Limb (tissue), 2 donors: ENCODE results near the gene PLPP3.

Source experiments
- DNase-seq, 2 donors: peaks; one replicate each; pipeline ENCODE4 v3.0.0-alpha.2; 2016; ENCODE audit errors: extremely low spot score in 2 of 2

Gene PLPP3

DNA sequence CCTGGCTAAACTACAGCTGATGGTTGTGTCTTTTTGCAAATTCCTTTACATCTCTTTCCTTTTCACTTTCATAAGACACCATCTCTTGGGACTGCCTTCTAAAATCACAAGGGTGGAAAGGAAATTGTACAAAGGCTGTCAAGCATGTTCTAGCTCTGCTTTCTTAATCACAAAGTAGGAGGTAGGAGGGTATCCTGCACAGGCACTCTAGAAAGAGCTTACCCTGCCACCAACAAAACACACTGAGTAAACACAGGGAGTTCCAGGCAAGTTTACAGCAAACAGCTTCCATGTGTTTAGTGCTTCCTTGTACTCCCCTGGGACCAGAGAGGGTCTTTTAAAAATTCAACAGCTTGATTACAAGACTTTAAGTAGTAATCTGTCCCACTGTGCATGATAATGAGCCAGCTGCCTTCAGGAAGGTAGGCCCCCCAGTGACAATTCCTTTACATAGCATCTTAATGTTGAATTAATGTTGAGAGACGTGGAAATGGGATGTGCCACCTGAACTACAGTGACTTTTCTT lies 2.4 kb downstream of the PLPP3 start:
- DNase-seq, result peak in 1 of 2 donors; percentile 62

DNA sequence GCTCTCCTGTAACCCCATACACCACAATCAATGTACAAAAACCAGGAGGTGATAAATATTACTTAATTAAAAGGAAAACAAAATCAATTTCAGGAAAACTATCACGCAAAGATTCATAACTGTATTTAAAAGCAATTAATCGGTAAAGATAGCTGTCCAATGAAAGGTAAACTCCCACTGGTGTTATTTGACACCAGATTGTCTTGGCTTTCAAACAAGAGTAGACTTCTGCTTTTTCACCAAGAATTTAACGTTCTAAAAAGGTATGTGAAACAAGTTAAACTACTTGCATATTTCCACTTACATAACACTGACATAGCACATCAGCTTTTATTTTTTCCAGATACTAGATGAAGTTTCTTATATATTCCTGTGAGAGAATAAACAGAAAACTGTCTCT lies 3.5 kb downstream of the PLPP3 start:
- no peak for DNase-seq

DNA sequence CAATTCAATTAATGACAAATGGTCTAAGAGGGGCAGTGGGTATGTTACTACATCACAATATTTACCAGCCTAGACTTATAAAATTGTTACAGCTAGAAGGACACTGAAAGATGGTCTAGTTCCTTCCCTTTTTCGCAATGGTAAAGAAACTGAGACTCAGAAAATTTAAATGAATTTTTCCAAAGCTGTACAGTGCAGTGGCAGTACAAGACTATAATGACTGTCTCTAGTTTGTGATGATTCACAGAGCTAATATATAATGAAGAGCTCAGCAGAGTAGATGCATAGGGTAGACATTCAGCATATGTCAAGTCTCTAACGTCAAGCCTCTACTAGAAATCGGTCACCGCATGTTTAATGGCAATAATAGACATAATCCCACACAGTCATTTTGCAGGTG lies 4.6 kb downstream of the PLPP3 start:
- DNase-seq, result no peak

DNA sequence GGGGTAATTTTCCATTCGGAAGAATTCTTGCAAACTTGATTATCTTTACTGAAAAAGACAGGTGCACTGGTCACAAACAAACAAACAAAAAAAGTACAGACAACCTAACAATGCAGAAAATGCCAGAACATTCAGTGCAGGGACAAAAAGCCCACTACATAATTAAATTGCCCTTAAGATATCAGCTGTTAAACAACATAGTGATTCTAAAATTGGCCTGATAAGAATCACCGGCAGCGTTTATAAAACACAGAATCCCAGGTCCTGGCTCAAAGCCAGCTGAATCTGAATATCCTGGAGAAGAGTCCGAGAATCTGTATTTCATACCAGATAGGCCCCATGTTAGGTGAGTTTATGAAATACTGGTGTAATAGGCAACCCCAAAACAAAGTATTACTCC lies 6.1 kb downstream of the PLPP3 start:
- no peak for DNase-seq

DNA sequence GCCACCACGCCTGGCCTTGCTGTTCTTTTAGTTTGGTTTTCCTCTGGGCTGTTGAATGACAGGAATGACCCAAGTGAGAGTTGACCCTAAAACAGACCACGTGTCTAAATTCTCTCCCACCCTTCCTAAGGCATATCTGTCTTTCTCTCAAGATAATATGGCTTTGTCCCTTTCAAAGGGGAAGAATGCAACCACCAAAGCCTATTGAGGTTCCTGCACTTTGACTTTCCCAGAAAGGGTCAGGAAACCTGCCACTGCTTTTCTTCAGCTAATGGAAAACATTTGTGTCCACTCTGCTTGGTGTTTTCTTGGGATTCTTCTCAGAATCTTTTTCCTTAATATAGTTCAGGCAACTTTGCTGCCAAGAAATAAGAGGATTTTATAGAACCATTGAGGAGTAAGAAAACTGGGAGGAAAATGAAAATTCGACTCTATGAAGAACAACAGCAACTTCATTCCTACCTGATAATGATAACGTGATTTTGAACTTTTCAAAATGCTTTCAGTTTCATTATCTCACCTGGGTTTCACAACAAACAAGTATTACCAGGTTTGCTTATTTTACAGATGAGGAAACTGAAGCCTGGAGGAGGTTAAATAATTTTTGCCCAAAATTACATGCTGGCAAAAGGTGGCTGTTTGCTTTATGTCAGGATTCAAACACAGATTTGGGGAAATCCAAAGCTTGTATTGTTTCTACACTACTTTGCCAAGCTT lies 6.9 kb downstream of the PLPP3 start:
- DNase-seq, result no peak

DNA sequence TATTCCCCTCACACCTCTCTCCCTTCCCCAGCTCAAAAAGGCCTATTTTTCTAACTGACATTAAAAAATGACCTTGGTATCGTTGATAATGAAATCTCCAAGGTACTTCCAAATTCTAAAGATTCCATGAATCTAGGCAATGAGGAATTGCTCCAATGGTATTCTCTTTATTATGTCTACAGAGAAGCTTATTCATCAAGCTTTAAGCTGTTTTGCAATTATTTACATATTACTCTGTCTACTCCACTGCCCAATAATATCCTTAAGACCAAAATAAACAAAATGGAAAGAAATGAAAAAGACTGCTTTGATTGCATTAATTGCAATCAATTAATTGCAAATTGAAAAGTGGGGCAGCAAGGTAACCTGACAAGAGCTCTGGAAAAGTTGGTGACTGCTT lies 7.9 kb downstream of the PLPP3 start:
- DNase-seq, result no peak

DNA sequence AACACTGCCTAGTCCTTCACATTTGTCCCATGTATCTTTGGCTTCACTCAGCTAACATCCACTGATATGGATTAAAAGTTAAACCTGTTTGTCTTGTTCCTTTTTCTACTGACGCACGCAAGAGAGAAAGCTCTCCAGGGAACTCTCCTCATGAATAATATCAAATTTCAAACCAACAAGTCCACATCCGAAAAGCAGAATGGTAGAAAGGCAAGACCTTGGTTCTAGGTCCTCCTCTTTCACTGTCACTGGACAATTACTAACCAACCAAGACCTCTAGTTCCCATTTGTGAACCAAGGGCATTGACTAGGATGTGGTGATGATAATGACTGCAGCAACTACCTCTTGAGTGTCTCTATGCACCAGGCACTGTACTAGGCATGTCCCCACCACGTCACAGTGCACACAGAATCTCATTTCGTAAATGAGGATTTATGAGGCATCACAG lies 8.4 kb downstream of the PLPP3 start:
- no peak for DNase-seq

DNA sequence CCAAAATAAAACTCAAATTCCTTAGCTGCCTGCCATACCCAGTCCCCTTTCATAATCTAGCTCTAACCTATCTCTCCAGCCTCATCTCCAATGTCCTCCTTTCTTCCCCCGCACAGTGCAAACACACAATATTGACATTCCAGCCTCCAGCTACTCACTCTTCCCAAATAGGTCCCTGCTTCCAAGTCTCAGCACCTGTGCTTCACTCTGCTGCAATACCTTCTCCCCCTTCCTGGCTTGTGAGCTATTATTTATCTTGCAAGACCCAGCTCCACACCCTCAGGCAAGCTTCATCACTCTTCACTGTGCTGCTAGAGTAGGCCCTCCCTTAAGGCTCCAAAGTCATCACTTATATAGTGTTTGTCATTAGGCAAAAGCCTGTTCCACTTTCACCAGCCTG lies 9.7 kb downstream of the PLPP3 start:
- DNase-seq, result no peak

DNA sequence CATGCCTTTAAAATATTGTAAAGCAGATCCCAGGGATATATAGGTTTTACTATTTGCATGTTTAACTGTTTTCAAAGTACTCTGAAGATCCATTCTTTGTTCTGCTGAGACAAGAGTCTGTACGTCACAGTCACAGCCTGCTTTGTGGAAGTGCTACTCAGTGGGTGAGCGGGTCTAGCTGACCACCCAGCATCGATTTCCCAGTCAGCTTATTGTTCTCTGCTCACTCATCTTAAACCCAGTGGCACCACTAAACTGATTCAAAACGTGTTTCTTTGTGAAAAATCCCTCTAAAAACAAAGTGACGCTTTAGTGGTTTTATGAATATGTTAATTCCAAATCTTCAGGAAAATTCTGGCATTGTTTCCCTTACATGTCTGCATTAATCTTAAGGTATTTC lies 12.4 kb downstream of the PLPP3 start:
- no peak for DNase-seq

DNA sequence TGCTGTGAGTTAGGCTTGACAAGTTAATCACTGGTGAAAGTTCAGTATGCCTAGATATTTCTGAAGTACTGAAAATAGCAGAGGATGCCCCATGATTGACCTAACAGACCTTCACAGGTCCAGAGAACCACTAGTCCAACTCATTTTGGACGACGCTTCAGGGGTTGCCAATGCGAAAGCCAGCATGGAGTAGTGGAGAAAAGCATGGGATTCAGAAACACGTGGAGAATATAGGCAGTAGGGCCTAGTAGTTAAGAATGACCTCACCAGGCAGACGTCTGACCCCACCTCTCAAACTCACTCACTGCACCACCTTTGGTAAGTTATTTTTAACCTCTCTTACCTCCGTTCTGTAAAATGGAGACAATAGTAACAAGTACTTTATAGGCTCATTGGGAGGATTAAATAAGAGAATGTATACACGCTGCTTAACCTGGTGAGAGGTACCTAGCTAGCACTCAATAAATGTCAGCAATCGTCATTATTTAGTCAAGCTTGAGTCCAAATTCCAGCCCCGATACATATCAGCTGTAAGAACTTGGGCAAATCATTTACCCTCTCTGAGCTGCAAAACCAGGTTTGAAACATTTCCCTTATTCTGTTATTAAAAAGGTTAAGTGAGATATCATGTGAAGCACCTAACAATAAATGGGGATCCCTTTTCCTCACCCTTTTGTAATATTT lies 13.2 kb downstream of the PLPP3 start:
- no peak for DNase-seq

DNA sequence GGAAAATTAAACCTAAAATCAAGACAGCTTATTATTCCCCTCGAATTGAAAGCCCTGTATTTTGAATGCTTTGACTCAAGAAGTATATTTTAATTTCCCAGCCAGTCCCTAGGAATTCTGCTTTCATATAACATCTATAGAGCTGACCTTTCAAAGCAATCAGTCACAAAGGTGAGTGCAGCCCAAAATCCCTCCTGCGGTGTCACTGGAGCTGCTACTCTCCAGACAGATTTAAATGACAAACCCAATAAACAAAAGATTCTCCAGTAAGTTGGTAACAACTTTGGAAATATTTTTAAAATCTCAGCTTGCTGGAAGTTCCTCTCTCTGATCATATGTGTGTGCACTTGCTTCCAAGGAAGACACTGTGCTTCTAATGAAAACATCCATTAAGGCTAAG lies 14.7 kb downstream of the PLPP3 start:
- no peak for DNase-seq

DNA sequence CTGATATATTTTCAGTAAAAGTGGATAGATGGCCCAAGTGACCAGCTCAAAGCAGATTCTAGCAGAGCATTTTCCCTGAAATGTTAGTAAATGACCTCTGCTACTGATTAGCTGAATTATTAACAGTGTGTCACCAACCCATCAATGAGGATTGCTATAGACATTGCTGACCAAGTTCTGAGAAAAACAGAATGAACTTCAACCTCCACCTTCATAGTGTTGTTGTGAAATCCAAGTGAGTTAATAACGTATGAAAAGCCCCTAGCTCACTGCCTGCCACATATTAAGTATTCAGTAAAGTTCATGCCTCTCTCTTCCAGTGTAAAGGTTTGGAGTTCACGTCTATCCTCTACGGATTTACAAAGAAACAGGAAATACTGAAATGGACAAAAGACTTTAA lies 15.8 kb downstream of the PLPP3 start:
- DNase-seq, result no peak

DNA sequence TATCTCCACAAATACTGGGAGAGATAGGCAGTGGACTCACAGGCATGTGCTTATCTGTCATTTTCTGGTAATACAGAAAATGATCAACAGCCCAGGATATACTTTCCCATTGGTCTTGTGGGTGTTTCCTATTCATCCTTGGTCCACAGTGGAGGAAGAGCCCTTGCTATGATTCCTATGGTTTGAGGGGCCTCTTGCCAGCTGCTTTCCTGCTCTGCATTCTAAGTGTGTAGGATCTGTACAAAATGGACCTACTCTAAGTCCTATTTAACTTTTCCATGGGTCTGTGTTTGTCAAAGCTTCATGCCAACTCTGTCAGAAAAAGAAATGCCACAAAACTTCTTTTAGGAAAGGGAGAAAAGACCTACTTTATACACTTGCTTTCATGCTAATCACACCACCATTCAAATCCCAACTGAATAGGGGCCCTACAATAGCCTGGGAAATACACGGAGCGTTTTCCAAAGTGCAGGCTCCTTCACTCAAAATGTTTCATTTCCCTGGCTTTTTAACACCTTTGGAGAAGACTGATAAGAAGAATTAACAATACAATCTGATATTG lies 16.4 kb downstream of the PLPP3 start:
- DNase-seq, result no peak

DNA sequence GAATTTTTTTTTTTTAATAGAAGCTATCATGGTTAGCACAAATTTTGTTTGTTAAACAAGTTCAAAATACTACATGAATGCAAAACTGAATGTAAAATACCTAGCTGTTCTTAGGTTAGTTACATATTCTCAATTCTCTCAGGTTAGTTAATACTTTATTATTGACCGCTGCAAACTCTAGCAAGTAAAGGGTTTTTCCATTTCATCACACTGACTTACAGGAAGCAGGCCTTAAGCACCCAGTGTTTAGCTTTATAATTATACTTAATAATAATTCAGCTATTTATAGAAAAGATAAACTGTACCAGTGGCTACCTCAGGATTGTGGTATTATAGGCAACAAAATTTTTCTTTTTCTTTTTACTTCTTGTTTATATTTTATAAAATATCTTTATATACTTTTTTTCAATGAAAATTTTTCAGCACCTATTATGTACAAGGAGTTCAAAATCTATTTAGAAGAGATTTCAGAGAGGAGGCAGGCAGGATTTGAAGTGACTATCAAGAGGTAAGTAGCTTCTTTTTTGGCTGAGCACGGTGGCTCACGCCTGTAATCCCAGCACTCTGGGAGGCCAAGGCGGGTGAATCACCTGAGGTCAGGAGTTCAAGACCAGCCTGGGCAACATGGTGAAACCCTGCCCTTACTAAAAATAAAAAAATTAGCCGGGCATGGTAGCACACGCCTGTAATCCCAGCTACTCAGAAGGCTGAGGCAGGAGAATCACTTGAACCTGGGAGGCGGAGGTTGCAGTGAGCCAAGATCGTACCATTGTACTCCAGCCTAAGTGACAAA lies 17.9 kb downstream of the PLPP3 start:
- DNase-seq, result no peak

DNA sequence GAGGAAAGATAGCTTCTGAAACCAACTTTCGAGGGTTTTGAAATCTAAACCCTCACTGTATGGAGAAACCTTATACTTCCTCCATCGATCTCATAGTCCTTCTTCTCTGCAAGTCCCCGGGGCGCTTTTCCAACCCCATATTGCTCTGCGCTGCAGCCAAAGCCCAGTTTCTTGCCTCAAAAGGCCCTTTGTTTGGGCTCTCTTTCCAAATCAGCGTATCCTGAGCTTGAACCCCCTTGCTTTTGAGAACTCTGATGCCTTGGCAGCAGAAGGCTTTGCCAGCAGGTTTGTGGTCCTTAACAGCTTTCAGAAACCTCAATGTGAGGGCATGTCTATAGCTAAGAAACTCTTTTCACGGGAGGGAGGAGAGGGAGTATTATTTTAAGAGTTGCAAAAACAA lies 21.6 kb downstream of the PLPP3 start:
- no peak for DNase-seq

DNA sequence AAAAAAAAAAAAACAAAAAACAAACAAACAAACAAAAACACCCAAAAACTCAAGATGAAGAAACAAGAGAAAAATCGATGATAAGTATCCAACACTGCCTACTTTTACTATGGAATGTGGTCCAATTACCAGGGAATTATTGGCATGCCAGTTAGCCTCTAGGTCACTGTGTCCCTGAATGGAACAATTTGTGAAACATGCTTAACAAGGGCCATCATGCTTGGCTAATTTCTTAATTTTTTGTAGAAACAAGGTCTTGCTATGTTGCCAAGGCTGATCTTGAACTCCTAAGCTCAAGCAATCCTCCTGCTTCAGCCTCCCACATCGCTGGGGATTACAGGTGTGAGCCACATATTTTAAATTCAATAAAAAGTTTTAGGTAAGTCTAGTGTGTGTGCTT lies 23.9 kb downstream of the PLPP3 start:
- DNase-seq, result no peak

DNA sequence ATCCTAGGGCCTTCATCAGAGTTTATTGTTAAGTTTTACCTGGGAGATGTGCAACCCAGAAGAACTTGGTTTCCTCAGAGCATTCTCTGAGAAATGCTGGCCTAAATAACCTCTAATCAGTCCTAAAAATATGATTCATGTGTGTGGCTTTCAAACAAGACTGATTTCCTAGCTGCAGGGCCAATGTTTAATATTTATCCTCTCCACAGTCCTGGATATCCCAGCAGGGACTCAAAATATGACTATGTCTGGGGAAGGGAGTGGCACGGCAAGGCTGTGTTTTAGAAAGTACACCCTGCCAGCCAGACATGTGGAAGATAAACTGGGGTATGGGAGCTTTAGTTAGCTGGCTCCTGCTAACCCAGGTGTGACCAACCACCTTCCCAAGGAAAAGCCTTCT lies 26.3 kb downstream of the PLPP3 start:
- no peak for DNase-seq

DNA sequence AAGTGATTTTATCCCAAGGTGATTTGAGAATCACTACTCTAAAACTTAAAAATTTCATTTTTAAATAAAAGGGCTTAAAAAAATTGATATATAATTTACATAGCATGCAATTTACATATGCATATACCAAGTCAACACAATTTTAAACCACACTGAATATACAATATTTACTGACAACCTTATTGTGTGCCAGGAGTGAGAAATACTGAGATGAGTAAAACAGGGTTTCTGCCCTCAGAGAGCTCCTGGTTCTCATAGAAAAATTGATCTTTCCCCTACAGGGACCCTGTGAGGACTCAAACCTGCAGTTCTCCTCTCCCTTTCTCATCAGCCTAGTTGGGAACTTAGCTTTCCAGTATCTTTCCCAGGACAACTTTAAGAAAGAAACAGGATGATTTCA lies 27.0 kb downstream of the PLPP3 start:
- DNase-seq, result no peak

DNA sequence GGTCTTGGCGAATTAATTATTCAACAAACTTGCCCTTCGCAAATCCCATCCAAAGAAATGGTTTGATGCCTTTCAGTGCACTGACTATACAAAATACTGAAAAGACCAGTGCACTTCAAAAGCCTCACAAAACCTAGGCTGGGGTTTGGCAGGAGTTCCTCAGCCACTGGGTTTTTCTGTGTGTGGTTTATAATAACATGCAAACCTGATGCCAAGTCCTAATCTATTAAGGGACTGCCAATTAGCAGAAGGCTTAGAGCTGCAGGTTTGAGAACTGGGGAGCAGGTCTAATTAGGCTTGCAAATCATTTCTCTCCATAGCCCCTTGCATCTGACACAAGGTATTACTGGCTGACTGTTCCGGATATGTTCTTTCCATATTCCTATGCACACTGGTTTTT lies 27.7 kb downstream of the PLPP3 start:
- DNase-seq, result no peak

DNA sequence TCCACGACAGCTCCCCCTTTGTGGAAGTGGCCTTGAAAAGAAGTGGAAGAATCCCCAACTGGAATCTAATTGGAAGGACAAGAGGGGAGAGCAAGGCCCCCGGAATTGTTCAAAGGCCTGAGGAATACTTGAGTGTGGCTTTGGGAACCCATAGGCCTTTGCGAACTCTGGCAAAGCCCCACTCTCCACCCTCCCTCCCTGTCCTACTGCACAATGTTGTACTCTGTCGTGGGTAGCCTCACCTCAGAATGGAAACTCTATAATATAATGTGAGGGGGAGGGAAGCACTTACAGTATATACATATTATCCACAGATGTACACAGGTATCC lies 28.5 kb downstream of the PLPP3 start:
- no peak for DNase-seq

DNA sequence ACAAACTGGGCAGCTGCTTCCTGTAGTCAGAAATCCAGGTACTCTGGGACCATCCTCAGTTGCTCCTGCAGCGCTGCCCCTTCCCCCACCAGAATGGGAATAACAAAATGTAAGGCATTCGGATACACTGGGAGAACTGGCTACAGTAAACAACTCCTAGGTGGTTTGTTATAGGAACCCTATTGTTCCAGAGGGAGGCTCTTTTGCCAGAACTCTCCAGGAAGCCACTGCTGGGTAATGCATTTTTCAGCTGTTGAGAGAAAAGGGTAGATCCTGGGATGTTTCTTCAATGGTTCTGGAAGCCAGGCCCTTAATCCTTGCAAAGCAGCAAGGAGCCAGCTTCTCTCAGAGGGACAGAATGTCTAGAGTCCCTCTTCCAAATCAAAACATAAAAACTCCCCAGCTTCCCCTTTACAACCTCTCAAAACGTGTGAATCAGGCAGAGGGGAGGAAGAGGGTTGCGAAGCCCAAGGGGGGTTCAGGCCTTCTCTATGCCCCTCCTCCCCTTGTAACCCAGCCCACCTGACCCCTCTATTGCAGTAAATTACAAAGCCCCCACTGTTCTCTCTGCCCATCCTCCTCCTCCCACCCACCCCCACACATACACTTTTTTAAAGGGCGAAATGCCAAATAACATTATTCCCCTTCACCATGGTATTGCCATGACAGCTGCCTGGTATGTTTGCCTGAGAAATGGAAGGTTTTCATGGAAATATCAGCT lies 29.1 kb downstream of the PLPP3 start:
- no peak for DNase-seq

DNA sequence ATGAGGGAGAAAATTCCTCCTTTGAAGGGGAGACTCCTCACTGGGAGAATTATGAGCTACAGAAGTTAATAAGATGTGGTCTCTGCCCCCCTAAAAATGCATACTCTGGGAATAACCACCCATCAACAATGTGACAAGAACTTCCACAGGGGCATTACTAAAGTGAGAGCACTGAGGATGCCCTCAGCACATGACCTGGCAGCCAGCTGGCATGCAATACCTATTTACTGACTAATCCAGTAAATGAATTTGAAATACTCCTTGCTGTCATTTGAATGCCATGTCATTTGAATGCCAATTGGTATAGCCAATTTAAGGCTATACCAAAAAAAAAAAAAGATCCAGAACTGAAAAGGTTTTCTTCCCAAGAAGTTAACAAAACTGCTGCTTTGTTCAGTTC lies 30.8 kb downstream of the PLPP3 start:
- DNase-seq, result no peak
